HCT116 (cell line): Measurements from ENCODE around the gene CAMSAP1. TPM values are rescaled to one million over a fixed set of nuclear protein-coding genes. Genes with fewer than 3 reads are reported as not detected.
A peak's percentile ranks its signal among the peaks of the same experiment; 100 is the strongest.

Experiments used
- ATAC-seq: fragments of 200-7000 bp; cut with Tn5 transposase; 2 replicates; pipeline ENCODE4 v1.9.1; 2020; ENCODE audit warnings: mild to moderate bottlenecking, moderate library complexity
- BruUV-seq: library from RNA; stranded (reverse); fragments of 400-500 nt; replicated peaks from 2 replicates; lab custom pipeline; 2021; lab: Mats Ljungman, UMichigan
- CTCF ChIA-PET: fragments of 300-600 bp; sonication (Branson Sonifier 250); formaldehyde crosslinking; loops from one replicate; lab custom pipeline; 2021; ENCODE audit warnings: antibody characterized with exemption; lab: Charles Lee
- POLR2A ChIA-PET: fragments of 300-600, 350-600 bp; sonication (Branson Sonifier 250); formaldehyde crosslinking; loops from one replicate; lab custom pipeline; 2021; ENCODE audit warnings: antibody characterized with exemption; lab: Charles Lee
- RAD21 ChIA-PET, 2 experiments: fragments of 300-600 bp; sonication (Branson Sonifier 250); formaldehyde crosslinking; loops; one replicate each; lab custom pipeline; 2023; ENCODE audit warnings: low total read pairs in 2 of 2; ENCODE audit not compliant: uncharacterized antibody in 2 of 2, unreplicated experiment in 2 of 2, low non-redundant PET in 1 of 2; lab: Charles Lee
- DNase-seq: peaks from one replicate; pipeline ENCODE4 v3.0.0-alpha.2; 2010; ENCODE audit warnings: low read depth, low spot score
- H2AFZ ChIP-seq: fragments of 200-600 bp; shearing (Covaris generic), sonication (generic); 2 replicates; pipeline ENCODE4 v1.6.1; 2017; ENCODE audit warnings: low read depth, mixed run types, mixed read lengths, antibody characterized with exemption, low read length; ENCODE audit not compliant: poor library complexity, severe bottlenecking
- H3K27ac ChIP-seq: 2 replicates; pipeline ENCODE4 v1.5.1; 2012; ENCODE audit warnings: low read depth, low read length
- H3K27me3 ChIP-seq: fragments of 200-600 bp; sonication (generic); 2 replicates; pipeline ENCODE4 v1.6.1; 2016; ENCODE audit warnings: mixed run types, low read length, mixed read lengths; ENCODE audit not compliant: insufficient read depth
- H3K36me3 ChIP-seq, 2 experiments: fragments of 200-500 bp in 1 of 2; fragments of 200-600 bp in 1 of 2; sonication (Bioruptor generic) in 1 of 2; sonication (generic) in 1 of 2; 2 replicates each; pipeline versions ENCODE4 v1.5.1 to v1.6.1; 2014 to 2016; ENCODE audit warnings: low read length in 2 of 2, inconsistent platforms in 1 of 2, mixed read lengths in 1 of 2, mixed run types in 1 of 2; ENCODE audit not compliant: insufficient read depth in 2 of 2, control insufficient read depth in 1 of 2
- H3K4me1 ChIP-seq, 2 experiments: fragments of 200-600 bp in 1 of 2; sonication (generic) in 1 of 2; 2 replicates each; pipeline versions ENCODE4 v1.5.1 to v1.6.1; 2012 to 2017; ENCODE audit warnings: low read length in 2 of 2, inconsistent platforms in 1 of 2, mild to moderate bottlenecking in 1 of 2, mixed read lengths in 1 of 2, mixed run types in 1 of 2, moderate library complexity in 1 of 2; ENCODE audit not compliant: insufficient read depth in 2 of 2, control insufficient read depth in 1 of 2
- H3K4me2 ChIP-seq: fragments of 200-600 bp; sonication (generic); 2 replicates; pipeline ENCODE4 v1.6.1; 2017; ENCODE audit warnings: mixed run types, low read length, mixed read lengths
- H3K4me3 ChIP-seq, 2 experiments: fragments of 200-600 bp in 1 of 2; sonication (generic) in 1 of 2; replicated peaks in 1 of 2; 2 replicates each; pipeline ENCODE4 v1.5.1; 2011 to 2016; ENCODE audit warnings: low read length in 2 of 2, control low read depth in 1 of 2, low read depth in 1 of 2, mild to moderate bottlenecking in 1 of 2, mixed read lengths in 1 of 2, mixed run types in 1 of 2
- H3K79me2 ChIP-seq: fragments of 200-600 bp; sonication (generic); 2 replicates; pipeline ENCODE4 v1.6.1; 2017; ENCODE audit warnings: mild to moderate bottlenecking, mixed run types, low read length, moderate library complexity, mixed read lengths; ENCODE audit not compliant: insufficient read depth
- H3K9ac ChIP-seq: fragments of 200-600 bp; sonication (generic); 2 replicates; pipeline ENCODE4 v1.6.1; 2016; ENCODE audit warnings: low read length, mixed read lengths
- H3K9me2 ChIP-seq: fragments of 200-600 bp; sonication (generic), shearing (Covaris generic); 2 replicates; pipeline ENCODE4 v1.6.1; 2017; ENCODE audit warnings: mixed run types, mild to moderate bottlenecking, moderate library complexity; ENCODE audit not compliant: insufficient read depth
- H3K9me3 ChIP-seq, 2 experiments: fragments of 200-500 bp in 1 of 2; fragments of 200-600 bp in 1 of 2; sonication (Bioruptor generic) in 1 of 2; sonication (generic) in 1 of 2; 2 replicates each; pipeline ENCODE4 v1.6.1; 2014 to 2017; ENCODE audit warnings: low read length in 2 of 2, mixed read lengths in 2 of 2, inconsistent platforms in 1 of 2, low read depth in 1 of 2, mild to moderate bottlenecking in 1 of 2, mixed run types in 1 of 2, moderate library complexity in 1 of 2; ENCODE audit not compliant: control insufficient read depth in 1 of 2, insufficient read depth in 1 of 2
- H4K20me1 ChIP-seq: fragments of 200-600 bp; sonication (generic), shearing (Covaris generic); 2 replicates; pipeline ENCODE4 v1.6.1; 2017; ENCODE audit warnings: mixed run types, mild to moderate bottlenecking, moderate library complexity; ENCODE audit not compliant: insufficient read depth
- CBX3 ChIP-seq: IDR thresholded peaks from 2 replicates; pipeline ENCODE4 v1.6.1; 2012; ENCODE audit warnings: low read depth
- EGR1 ChIP-seq: IDR thresholded peaks from 2 replicates; pipeline ENCODE4 v1.6.1; 2012; ENCODE audit warnings: low read depth
- ELF1 ChIP-seq: IDR thresholded peaks from 2 replicates; pipeline ENCODE4 v1.6.1; 2012; ENCODE audit warnings: low read depth, borderline replicate concordance
- EZH2 ChIP-seq: fragments of 200-600 bp; sonication (generic); IDR thresholded peaks from 2 replicates; pipeline ENCODE4 v1.6.1; 2017; ENCODE audit warnings: antibody characterized with exemption, mixed run types
- EZH2phosphoT487 ChIP-seq: fragments of 200-600 bp; IDR thresholded peaks from 2 replicates; pipeline ENCODE4 v1.6.1; 2018; ENCODE audit warnings: antibody characterized with exemption, borderline replicate concordance
- FOSL1 ChIP-seq: IDR thresholded peaks from 2 replicates; pipeline ENCODE4 v1.6.1; 2012; ENCODE audit warnings: low read depth
- JUND ChIP-seq: IDR thresholded peaks from 2 replicates; pipeline ENCODE4 v1.6.1; 2012
- POLR2AphosphoS5 ChIP-seq: IDR thresholded peaks from 2 replicates; pipeline ENCODE4 v1.6.1; 2011; ENCODE audit warnings: mild to moderate bottlenecking, low read depth, low read length, moderate library complexity
- SP1 ChIP-seq: IDR thresholded peaks from 2 replicates; pipeline ENCODE4 v1.6.1; 2012; ENCODE audit warnings: low read depth
- SRF ChIP-seq: IDR thresholded peaks from 2 replicates; pipeline ENCODE4 v1.6.1; 2012; ENCODE audit warnings: low read depth
- TCF7L2 ChIP-seq: IDR thresholded peaks from 2 replicates; pipeline ENCODE4 v1.7.0; 2011; ENCODE audit warnings: borderline replicate concordance, inconsistent platforms; ENCODE audit not compliant: insufficient read depth, insufficient read length; ENCODE audit errors: extremely low read depth
- YY1 ChIP-seq: IDR thresholded peaks from 2 replicates; pipeline ENCODE4 v1.6.1; 2011; ENCODE audit warnings: low read length, low read depth, moderate library complexity, mild to moderate bottlenecking; ENCODE audit not compliant: insufficient replicate concordance; ENCODE audit errors: extremely low read depth
- intact Hi-C: fragments of 100-400 bp; cut with micrococcal nuclease; formaldehyde crosslinking; loops from 2 replicates; pipeline ENCODE4 v1.10.0; 2022
- total RNA-seq: library from RNA; stranded (reverse); gene quantifications from one replicate; pipeline ENCODE4 v1.2.1, GENCODE V29; 2021; ENCODE audit not compliant: unreplicated experiment
- TF ChIP-seq, protein P1 (sequence below): IDR thresholded peaks from 2 replicates; pipeline ENCODE4 v1.6.1; 2012
- TF ChIP-seq, protein P2 (sequence below): IDR thresholded peaks from 2 replicates; pipeline ENCODE4 v1.6.1; 2011; ENCODE audit warnings: mild to moderate bottlenecking, low read length, moderate library complexity; ENCODE audit not compliant: insufficient replicate concordance; ENCODE audit errors: extremely low read depth
- TF ChIP-seq, protein P3 (sequence below): IDR thresholded peaks from 2 replicates; pipeline ENCODE4 v1.6.1; 2012
- TF ChIP-seq, protein P4 (sequence below): IDR thresholded peaks from 2 replicates; pipeline ENCODE4 v1.6.1; 2012; ENCODE audit warnings: low read depth

Gene CAMSAP1
- total RNA-seq, 1 experiment from 2014 or later, result 33.1 TPM

DNA sequence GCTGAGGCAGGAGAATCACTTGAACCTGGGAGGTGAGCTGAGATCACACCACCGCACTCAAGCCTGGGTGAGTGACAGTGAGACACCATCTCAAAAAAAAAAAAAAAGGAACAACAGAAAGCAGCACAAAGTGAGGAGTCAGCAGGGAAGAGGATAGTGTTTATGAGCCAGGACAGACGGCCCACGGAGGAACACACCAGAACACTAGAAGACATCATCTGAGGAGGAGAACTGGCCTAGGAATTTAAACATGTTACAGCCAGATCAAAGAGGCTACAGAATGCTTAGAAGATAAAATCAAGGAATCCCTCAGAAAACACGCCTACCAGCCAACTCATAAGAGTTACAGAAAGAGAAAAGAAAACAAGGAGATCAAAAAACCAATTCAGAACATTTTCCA lies 41.6 kb upstream of the CAMSAP1 start:
- ATAC-seq (no peak), DNase-seq (no peak)
- CTCF ChIA-PET, result no interaction called here
- POLR2A ChIA-PET, result no interaction called here
- TF ChIP-seq, protein P1, sequence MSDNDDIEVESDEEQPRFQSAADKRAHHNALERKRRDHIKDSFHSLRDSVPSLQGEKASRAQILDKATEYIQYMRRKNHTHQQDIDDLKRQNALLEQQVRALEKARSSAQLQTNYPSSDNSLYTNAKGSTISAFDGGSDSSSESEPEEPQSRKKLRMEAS, result no peak
- TF ChIP-seq JUND (no peak), FOSL1 (no peak), EZH2 (no peak), EZH2phosphoT487 (no peak), ELF1 (no peak), SP1 (no peak)
- TF ChIP-seq, protein P2, sequence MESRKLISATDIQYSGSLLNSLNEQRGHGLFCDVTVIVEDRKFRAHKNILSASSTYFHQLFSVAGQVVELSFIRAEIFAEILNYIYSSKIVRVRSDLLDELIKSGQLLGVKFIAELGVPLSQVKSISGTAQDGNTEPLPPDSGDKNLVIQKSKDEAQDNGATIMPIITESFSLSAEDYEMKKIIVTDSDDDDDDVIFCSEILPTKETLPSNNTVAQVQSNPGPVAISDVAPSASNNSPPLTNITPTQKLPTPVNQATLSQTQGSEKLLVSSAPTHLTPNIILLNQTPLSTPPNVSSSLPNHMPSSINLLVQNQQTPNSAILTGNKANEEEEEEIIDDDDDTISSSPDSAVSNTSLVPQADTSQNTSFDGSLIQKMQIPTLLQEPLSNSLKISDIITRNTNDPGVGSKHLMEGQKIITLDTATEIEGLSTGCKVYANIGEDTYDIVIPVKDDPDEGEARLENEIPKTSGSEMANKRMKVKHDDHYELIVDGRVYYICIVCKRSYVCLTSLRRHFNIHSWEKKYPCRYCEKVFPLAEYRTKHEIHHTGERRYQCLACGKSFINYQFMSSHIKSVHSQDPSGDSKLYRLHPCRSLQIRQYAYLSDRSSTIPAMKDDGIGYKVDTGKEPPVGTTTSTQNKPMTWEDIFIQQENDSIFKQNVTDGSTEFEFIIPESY, result no peak
- Histone ChIP-seq H3K27me3 (no peaks in the 10 kb centered on the region), H3K4me2 (no peak overlapping the region), H3K4me3 (no peak overlapping the region), H3K9ac (no peak overlapping the region), H4K20me1 (no peaks in the 10 kb centered on the region), H2AFZ (no peak overlapping the region), H3K9me2 (no peaks in the 10 kb centered on the region), H3K36me3 (peaks cover 25 to 28% of the 10 kb centered on the region in 2 experiments; a peak in 3 of 4 replicates), H3K79me2 (peaks cover 14% of the 10 kb centered on the region; the same call in 1 of the 2 replicates), H3K9me3 (no peaks in the 10 kb centered on the region), H3K27ac (peak overlapping the region; percentile 42; the same call in 1 of the 2 replicates), H3K4me1 (peaks cover 20% of the 10 kb centered on the region in 2 experiments)
- RAD21 ChIA-PET, result no interaction called here
- intact Hi-C loops, result no loop called here
- BruUV-seq, result no TSS peak

DNA sequence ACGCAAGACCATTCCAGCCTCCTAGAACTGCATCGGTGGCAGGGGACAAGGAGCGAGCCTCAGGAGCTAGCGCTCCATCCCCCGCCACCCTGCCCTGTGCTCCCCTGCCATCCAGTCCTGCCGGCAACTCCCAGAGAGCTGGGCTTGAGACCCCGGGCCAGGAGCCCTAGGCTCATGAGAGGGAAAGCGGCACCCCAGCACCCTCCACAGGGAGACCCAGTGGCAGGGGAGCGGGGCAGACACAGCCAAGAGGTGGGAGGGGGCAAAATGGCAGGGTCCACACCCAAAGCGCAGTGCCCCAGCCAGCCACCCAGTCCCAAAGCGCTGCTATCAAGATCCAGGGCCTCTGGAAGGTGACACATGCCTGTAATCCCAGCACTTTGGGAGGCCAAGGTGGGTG lies 41.1 kb upstream of the CAMSAP1 start:
- Histone ChIP-seq H4K20me1 (no peaks in the 10 kb centered on the region), H3K9me3 (no peaks in the 10 kb centered on the region), H3K27ac (no peak overlapping the region), H3K79me2 (peaks cover 14% of the 10 kb centered on the region; the same call in 1 of the 2 replicates), H3K36me3 (peaks cover 25 to 28% of the 10 kb centered on the region in 2 experiments; a peak in 3 of 4 replicates), H3K4me2 (no peak overlapping the region), H3K4me1 (peaks cover 20% of the 10 kb centered on the region in 2 experiments), H3K27me3 (no peaks in the 10 kb centered on the region), H3K4me3 (no peak overlapping the region), H2AFZ (no peak overlapping the region), H3K9ac (no peak overlapping the region), H3K9me2 (no peaks in the 10 kb centered on the region)
- RAD21 ChIA-PET, result no interaction called here
- intact Hi-C loops, result no loop called here
- ATAC-seq, result no peak
- no TSS peak for BruUV-seq
- POLR2A ChIA-PET, result no interaction called here
- CTCF ChIA-PET, result no interaction called here
- DNase-seq, result no peak
- TF ChIP-seq, protein P3, sequence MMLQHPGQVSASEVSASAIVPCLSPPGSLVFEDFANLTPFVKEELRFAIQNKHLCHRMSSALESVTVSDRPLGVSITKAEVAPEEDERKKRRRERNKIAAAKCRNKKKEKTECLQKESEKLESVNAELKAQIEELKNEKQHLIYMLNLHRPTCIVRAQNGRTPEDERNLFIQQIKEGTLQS, result no peak
- TF ChIP-seq YY1 (no peak), SP1 (no peak), EGR1 (no peak), SRF (no peak), FOSL1 (no peak), POLR2AphosphoS5 (no peak), TCF7L2 (no peak), EZH2phosphoT487 (no peak), CBX3 (no peak)
- TF ChIP-seq, protein P4, sequence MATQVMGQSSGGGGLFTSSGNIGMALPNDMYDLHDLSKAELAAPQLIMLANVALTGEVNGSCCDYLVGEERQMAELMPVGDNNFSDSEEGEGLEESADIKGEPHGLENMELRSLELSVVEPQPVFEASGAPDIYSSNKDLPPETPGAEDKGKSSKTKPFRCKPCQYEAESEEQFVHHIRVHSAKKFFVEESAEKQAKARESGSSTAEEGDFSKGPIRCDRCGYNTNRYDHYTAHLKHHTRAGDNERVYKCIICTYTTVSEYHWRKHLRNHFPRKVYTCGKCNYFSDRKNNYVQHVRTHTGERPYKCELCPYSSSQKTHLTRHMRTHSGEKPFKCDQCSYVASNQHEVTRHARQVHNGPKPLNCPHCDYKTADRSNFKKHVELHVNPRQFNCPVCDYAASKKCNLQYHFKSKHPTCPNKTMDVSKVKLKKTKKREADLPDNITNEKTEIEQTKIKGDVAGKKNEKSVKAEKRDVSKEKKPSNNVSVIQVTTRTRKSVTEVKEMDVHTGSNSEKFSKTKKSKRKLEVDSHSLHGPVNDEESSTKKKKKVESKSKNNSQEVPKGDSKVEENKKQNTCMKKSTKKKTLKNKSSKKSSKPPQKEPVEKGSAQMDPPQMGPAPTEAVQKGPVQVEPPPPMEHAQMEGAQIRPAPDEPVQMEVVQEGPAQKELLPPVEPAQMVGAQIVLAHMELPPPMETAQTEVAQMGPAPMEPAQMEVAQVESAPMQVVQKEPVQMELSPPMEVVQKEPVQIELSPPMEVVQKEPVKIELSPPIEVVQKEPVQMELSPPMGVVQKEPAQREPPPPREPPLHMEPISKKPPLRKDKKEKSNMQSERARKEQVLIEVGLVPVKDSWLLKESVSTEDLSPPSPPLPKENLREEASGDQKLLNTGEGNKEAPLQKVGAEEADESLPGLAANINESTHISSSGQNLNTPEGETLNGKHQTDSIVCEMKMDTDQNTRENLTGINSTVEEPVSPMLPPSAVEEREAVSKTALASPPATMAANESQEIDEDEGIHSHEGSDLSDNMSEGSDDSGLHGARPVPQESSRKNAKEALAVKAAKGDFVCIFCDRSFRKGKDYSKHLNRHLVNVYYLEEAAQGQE, result no peak
